Stimulated activated CD4-positive, alpha-beta T cell treated with anti-CD3 and anti-CD28 coated beads, Interleukin-1b, Interleukin-23, amount 100 ng/mL, for 48 hours (primary cell): Measurements from ENCODE around the gene CELF4.

Experiments used
- DNase-seq: peaks from one replicate; pipeline ENCODE4 v3.0.0-alpha.2; 2020

Gene CELF4

GRCh38 chr18:37571266-37571665 lies 5.7 kb upstream of the CELF4 start:
- no peak for DNase-seq

- DNase-seq, result no peak
These were observed 4.8 kb upstream of the CELF4 start for GRCh38 chr18:37570336-37570930.

GRCh38 chr18:37568671-37569070 lies 3.1 kb upstream of the CELF4 start:
- no peak for DNase-seq

- DNase-seq, result no peak
These were observed 2.4 kb upstream of the CELF4 start for GRCh38 chr18:37567994-37568359.

- DNase-seq, result no peak
These were observed 1.7 kb upstream of the CELF4 start for GRCh38 chr18:37567061-37567993.

- no peak for DNase-seq
These were observed 972 bp upstream of the CELF4 start for GRCh38 chr18:37566479-37567060.

- no peak for DNase-seq
These were observed 430 bp upstream of the CELF4 start for GRCh38 chr18:37565977-37566478.

- DNase-seq, result no peak
These were observed 892 bp downstream of the CELF4 start for GRCh38 chr18:37564711-37565100.

GRCh38 chr18:37563931-37564392 lies 1.6 kb downstream of the CELF4 start:
- DNase-seq, result no peak

GRCh38 chr18:37561986-37562385 lies 3.6 kb downstream of the CELF4 start:
- no peak for DNase-seq

- no peak for DNase-seq
These were observed 5.6 kb downstream of the CELF4 start for GRCh38 chr18:37560003-37560402.

GRCh38 chr18:37559194-37559593 lies 6.4 kb downstream of the CELF4 start:
- no peak for DNase-seq

GRCh38 chr18:37554399-37554787 lies 11.2 kb downstream of the CELF4 start:
- DNase-seq, result no peak

- DNase-seq, result no peak
These were observed 11.8 kb downstream of the CELF4 start for GRCh38 chr18:37553633-37554398.

- DNase-seq, result no peak
These were observed 13.3 kb downstream of the CELF4 start for GRCh38 chr18:37552286-37552685.

- DNase-seq, result no peak
These were observed 13.8 kb downstream of the CELF4 start for GRCh38 chr18:37551846-37552245.

GRCh38 chr18:37551249-37551648 lies 14.3 kb downstream of the CELF4 start:
- DNase-seq, result no peak

GRCh38 chr18:37550118-37550875 lies 15.3 kb downstream of the CELF4 start:
- no peak for DNase-seq

- DNase-seq, result no peak
These were observed 16.8 kb downstream of the CELF4 start for GRCh38 chr18:37548679-37549289.

- DNase-seq, result no peak
These were observed 18.3 kb downstream of the CELF4 start for GRCh38 chr18:37547196-37547827.

- no peak for DNase-seq
These were observed 18.9 kb downstream of the CELF4 start for GRCh38 chr18:37546651-37547050.

- no peak for DNase-seq
These were observed 19.4 kb downstream of the CELF4 start for GRCh38 chr18:37546272-37546537.
